HG02759 (cell line): ENCODE results near the gene SLC13A1.

Experiments used
- ATAC-seq: cut with Tn5 transposase; IDR thresholded peaks from one replicate; pipeline ENCODE4 v1.9.1; 2021; ENCODE audit warnings: mild to moderate bottlenecking, moderate library complexity; ENCODE audit not compliant: unreplicated experiment

The SLC13A1 gene

GRCh38 chr7:123198111-123198510 is 1.7 kb downstream of the SLC13A1 start:
- ATAC-seq: no peak

GRCh38 chr7:123193235-123193634 is 6.5 kb downstream of the SLC13A1 start:
- no peak for ATAC-seq

- no peak for ATAC-seq
Observed at GRCh38 chr7:123191132-123191531, 8.6 kb downstream of the SLC13A1 start.

GRCh38 chr7:123190109-123190831 is 9.5 kb downstream of the SLC13A1 start:
- ATAC-seq: peak; percentile 97

GRCh38 chr7:123185756-123186155 is 14.0 kb downstream of the SLC13A1 start:
- ATAC-seq: no peak

GRCh38 chr7:123184271-123184670 is 15.5 kb downstream of the SLC13A1 start:
- no peak for ATAC-seq

- ATAC-seq: no peak
Observed at GRCh38 chr7:123183431-123183830, 16.3 kb downstream of the SLC13A1 start.

GRCh38 chr7:123177442-123177841 is 22.3 kb downstream of the SLC13A1 start:
- no peak for ATAC-seq

GRCh38 chr7:123170333-123171246 is 29.2 kb downstream of the SLC13A1 start:
- no peak for ATAC-seq

GRCh38 chr7:123169065-123169464 is 30.7 kb downstream of the SLC13A1 start:
- ATAC-seq: no peak

GRCh38 chr7:123157606-123158005 is 42.2 kb downstream of the SLC13A1 start:
- ATAC-seq: no peak

- no peak for ATAC-seq
Observed at GRCh38 chr7:123155571-123155970, 44.2 kb downstream of the SLC13A1 start.

GRCh38 chr7:123154231-123154860 is 45.4 kb downstream of the SLC13A1 start:
- peak; percentile 99 for ATAC-seq

- no peak for ATAC-seq
Observed at GRCh38 chr7:123151443-123151842, 48.3 kb downstream of the SLC13A1 start.

- ATAC-seq: no peak
Observed at GRCh38 chr7:123148813-123149212, 51.0 kb downstream of the SLC13A1 start.

GRCh38 chr7:123143252-123144006 is 56.3 kb downstream of the SLC13A1 start:
- no peak for ATAC-seq

GRCh38 chr7:123140561-123140960 is 59.2 kb downstream of the SLC13A1 start:
- no peak for ATAC-seq

GRCh38 chr7:123135960-123136359 is 63.8 kb downstream of the SLC13A1 start:
- ATAC-seq: no peak

- no peak for ATAC-seq
Observed at GRCh38 chr7:123133924-123134323, 65.8 kb downstream of the SLC13A1 start.

- no peak for ATAC-seq
Observed at GRCh38 chr7:123131961-123132360, 67.8 kb downstream of the SLC13A1 start.

- ATAC-seq: no peak
Observed at GRCh38 chr7:123131556-123131955, 68.2 kb downstream of the SLC13A1 start.
